Measurements from ENCODE around the gene GPR17. TPM values are rescaled to one million over a fixed set of nuclear protein-coding genes. Genes with fewer than 3 reads are reported as not detected.

The GPR17 gene
- total and polyA plus RNA-seq, 12 donors: 0.22 to 16.5 (median 0.46) TPM; not detected in 4

GRCh38 chr2:127609031-127609751 is 36.8 kb upstream of the GPR17 start:
- intact Hi-C loops (cut with DNase I): no loop called here
- TF ChIP-seq CTCF (IDR thresholded peaks at IDR 0.05): no peak
- DNase-seq: no peak
- ATAC-seq: no peak
- Histone ChIP-seq H3K9me3 (peaks cover 0 to 35% (median 11%) of the 10 kb centered on the region in 11 donors), H3K4me3 (no peak overlapping the region), H3K36me3 (no peaks in the 10 kb centered on the region), H3K27ac (no peak overlapping the region), H3K4me1 (no peaks in the 10 kb centered on the region), H3K27me3 (no peaks in the 10 kb centered on the region)
- 92 to 93% methylated on average over 24 of the region's 24 CpGs for WGBS, 2 donors

- H3K27ac ChIP-seq: no peak overlapping the region
- 96 to 98% methylated on average over 8 of the region's 8 CpGs for WGBS, 2 donors
- H3K4me1 ChIP-seq: no peaks in the 10 kb centered on the region
- no peak for ATAC-seq
- TF ChIP-seq CTCF (IDR thresholded peaks at IDR 0.05): no peak
- intact Hi-C loops (cut with DNase I): no loop called here
- no peaks in the 10 kb centered on the region for H3K27me3 ChIP-seq
- no peak overlapping the region for H3K4me3 ChIP-seq
- no peak for DNase-seq
- peaks cover 0 to 35% (median 11%) of the 10 kb centered on the region in 11 donors for H3K9me3 ChIP-seq
- no peaks in the 10 kb centered on the region for H3K36me3 ChIP-seq
Observed at GRCh38 chr2:127609818-127610217, 36.1 kb upstream of the GPR17 start.

GRCh38 chr2:127610561-127610960 is 35.4 kb upstream of the GPR17 start:
- ATAC-seq: no peak
- 92 to 96% methylated on average over 1 of the region's 1 CpG for WGBS, 2 donors
- intact Hi-C loops (cut with DNase I): no loop called here

More at GRCh38 chr2:127610561-127610960, 35.4 kb upstream of the GPR17 start:
- peaks cover 0 to 35% (median 11%) of the 10 kb centered on the region in 11 donors for H3K9me3 ChIP-seq
- H3K4me1 ChIP-seq: no peaks in the 10 kb centered on the region
- no peaks in the 10 kb centered on the region for H3K36me3 ChIP-seq
- H3K4me3 ChIP-seq: no peak overlapping the region
- no peak for DNase-seq
- no peak overlapping the region for H3K27ac ChIP-seq
- no peak for TF ChIP-seq CTCF (IDR thresholded peaks at IDR 0.05)
- no peaks in the 10 kb centered on the region for H3K27me3 ChIP-seq
